A549 (cell line): ENCODE measurements around the gene CTCFL.

ENCODE experiments used
- BHLHE40 ChIP-seq: IDR thresholded peaks from 2 replicates; pipeline ENCODE4 v1.6.1; 2012; ENCODE audit warnings: low read depth, low read length, inconsistent platforms
- CEBPB ChIP-seq, 2 experiments: fragments of >200 bp in 1 of 2; sonication (Bioruptor Twin) in 1 of 2; formaldehyde crosslinking in 1 of 2; IDR thresholded peaks; 2 replicates each; pipeline ENCODE4 v1.6.1; 2012 to 2016
- CHD4 ChIP-seq: fragments of 200-600 bp; sonication (generic); IDR thresholded peaks from 2 replicates; pipeline ENCODE4 v1.6.1; 2016; ENCODE audit warnings: antibody characterized with exemption, mild to moderate bottlenecking, borderline replicate concordance
- CTCF ChIP-seq: fragments of >200 bp; sonication (Bioruptor Twin); formaldehyde crosslinking; IDR thresholded peaks from 3 replicates; pipeline ENCODE4 v1.5.1; 2016
- EHMT2 ChIP-seq: fragments of 200-600 bp; sonication (generic); IDR thresholded peaks from 2 replicates; pipeline ENCODE4 v1.6.1; 2016; ENCODE audit warnings: antibody characterized with exemption, low read depth, mild to moderate bottlenecking, moderate library complexity
- KDM1A ChIP-seq: fragments of 200-600 bp; sonication (generic); IDR thresholded peaks from 2 replicates; pipeline ENCODE4 v1.6.1; 2016; ENCODE audit warnings: low read depth, mild to moderate bottlenecking
- POLR2A ChIP-seq: IDR thresholded peaks from 2 replicates; pipeline ENCODE4 v1.6.1; 2012; ENCODE audit warnings: mild to moderate bottlenecking, low read length
- REST ChIP-seq: fragments of 200-600 bp; sonication (generic); IDR thresholded peaks from 2 replicates; pipeline ENCODE4 v1.6.1; 2016; ENCODE audit warnings: antibody characterized with exemption, mild to moderate bottlenecking, moderate library complexity

GRCh38 chr20:57568088-57568896 is 43.4 kb upstream of the CTCFL start:
- TF ChIP-seq CEBPB (IDR thresholded peaks at IDR 0.05) (no peak), CTCF (no peak), CHD4 (no peak), REST (no peak), BHLHE40 (no peak), EHMT2 (no peak), POLR2A (no peak), KDM1A (no peak)
